Glutamatergic neuron (in vitro differentiated cells): Measurements from ENCODE around the gene FERMT3. TPM values are rescaled to one million over a fixed set of nuclear protein-coding genes. Genes with fewer than 3 reads are reported as not detected.

ENCODE experiments used
- DNase-seq: peaks from one replicate; pipeline ENCODE4 v3.0.0; 2022
- H3K27ac Mint-ChIP-seq: one replicate; pipeline ENCODE4 v1.8.0; 2020; ENCODE audit warnings: mild to moderate bottlenecking, mixed read lengths, inconsistent platforms; ENCODE audit not compliant: unreplicated experiment
- H3K27me3 Mint-ChIP-seq: one replicate; pipeline ENCODE4 v1.8.0; 2020; ENCODE audit warnings: mild to moderate bottlenecking, moderate library complexity, mixed read lengths, inconsistent platforms; ENCODE audit not compliant: unreplicated experiment
- H3K36me3 Mint-ChIP-seq: one replicate; pipeline ENCODE4 v1.8.0; 2020; ENCODE audit warnings: mild to moderate bottlenecking, mixed read lengths, inconsistent platforms; ENCODE audit not compliant: unreplicated experiment
- H3K4me1 Mint-ChIP-seq: one replicate; pipeline ENCODE4 v1.8.0; 2020; ENCODE audit warnings: mild to moderate bottlenecking, low read depth, mixed read lengths, inconsistent platforms; ENCODE audit not compliant: unreplicated experiment
- H3K4me3 Mint-ChIP-seq: one replicate; pipeline ENCODE4 v1.8.0; 2020; ENCODE audit warnings: mild to moderate bottlenecking, mixed read lengths, inconsistent platforms; ENCODE audit not compliant: unreplicated experiment
- H3K9me3 Mint-ChIP-seq: one replicate; pipeline ENCODE4 v1.8.0; 2020; ENCODE audit warnings: mild to moderate bottlenecking, moderate library complexity, mixed read lengths, inconsistent platforms; ENCODE audit not compliant: unreplicated experiment
- total RNA-seq: library from RNA; stranded (reverse); fragmentation: NEBNext Ultra II Directional; extraction: Animal tissue kit (Norgen Biotek cat#: 25700); gene quantifications from one replicate; pipeline ENCODE4 v1.2.1, GENCODE V29; 2021; ENCODE audit not compliant: unreplicated experiment
- TF ChIP-seq, protein P1 (sequence below): fragments of 200-600 bp; sonication (generic); IDR thresholded peaks from one replicate; pipeline ENCODE4 v1.5.0; 2021; ENCODE audit not compliant: partially characterized antibody, unreplicated experiment

Gene FERMT3
- total RNA-seq, 1 donor from 2014 or later = 2.0 TPM

DNA sequence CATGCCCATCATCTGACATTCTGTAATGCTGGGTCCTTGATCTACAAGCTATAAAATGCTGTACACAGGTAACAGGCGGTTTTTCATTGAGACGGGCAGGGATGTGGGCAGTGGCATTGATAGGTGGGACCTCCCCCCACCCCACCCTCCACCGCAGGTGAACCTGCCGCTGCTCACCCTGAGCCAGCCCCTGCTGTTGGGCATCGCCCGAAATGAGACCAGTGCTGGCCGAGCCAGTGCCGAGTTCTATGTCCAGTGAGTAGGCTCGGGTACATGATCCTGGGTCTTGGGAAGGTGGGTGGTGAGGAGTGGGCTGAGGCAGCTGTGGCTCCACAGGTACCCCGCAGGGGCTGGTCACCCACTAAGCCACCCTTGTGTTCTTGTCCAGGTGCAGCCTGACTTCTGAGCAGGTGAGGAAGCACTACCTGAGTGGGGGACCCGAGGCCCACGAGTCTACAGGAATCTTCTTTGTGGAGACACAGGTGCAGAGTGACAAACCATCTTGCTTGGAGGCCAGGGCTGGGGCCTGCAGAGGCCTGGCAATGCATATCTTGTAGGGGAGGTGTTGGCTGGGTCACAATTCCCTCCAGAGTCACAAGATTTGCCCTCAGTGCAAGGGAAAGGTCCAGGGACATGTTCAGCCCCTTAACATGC, 22.7 kb downstream of the FERMT3 start:
- Mint-ChIP-seq H3K4me1 (no peaks in the 10 kb centered on the region), H3K4me3 (peak overlapping the region; percentile 88), H3K36me3 (no peaks in the 10 kb centered on the region), H3K27me3 (peaks cover 12% of the 10 kb centered on the region), H3K27ac (no peak overlapping the region), H3K9me3 (peaks cover 2% of the 10 kb centered on the region)
- no peak for DNase-seq
- TF ChIP-seq, protein P1, sequence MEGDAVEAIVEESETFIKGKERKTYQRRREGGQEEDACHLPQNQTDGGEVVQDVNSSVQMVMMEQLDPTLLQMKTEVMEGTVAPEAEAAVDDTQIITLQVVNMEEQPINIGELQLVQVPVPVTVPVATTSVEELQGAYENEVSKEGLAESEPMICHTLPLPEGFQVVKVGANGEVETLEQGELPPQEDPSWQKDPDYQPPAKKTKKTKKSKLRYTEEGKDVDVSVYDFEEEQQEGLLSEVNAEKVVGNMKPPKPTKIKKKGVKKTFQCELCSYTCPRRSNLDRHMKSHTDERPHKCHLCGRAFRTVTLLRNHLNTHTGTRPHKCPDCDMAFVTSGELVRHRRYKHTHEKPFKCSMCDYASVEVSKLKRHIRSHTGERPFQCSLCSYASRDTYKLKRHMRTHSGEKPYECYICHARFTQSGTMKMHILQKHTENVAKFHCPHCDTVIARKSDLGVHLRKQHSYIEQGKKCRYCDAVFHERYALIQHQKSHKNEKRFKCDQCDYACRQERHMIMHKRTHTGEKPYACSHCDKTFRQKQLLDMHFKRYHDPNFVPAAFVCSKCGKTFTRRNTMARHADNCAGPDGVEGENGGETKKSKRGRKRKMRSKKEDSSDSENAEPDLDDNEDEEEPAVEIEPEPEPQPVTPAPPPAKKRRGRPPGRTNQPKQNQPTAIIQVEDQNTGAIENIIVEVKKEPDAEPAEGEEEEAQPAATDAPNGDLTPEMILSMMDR = no peak

DNA sequence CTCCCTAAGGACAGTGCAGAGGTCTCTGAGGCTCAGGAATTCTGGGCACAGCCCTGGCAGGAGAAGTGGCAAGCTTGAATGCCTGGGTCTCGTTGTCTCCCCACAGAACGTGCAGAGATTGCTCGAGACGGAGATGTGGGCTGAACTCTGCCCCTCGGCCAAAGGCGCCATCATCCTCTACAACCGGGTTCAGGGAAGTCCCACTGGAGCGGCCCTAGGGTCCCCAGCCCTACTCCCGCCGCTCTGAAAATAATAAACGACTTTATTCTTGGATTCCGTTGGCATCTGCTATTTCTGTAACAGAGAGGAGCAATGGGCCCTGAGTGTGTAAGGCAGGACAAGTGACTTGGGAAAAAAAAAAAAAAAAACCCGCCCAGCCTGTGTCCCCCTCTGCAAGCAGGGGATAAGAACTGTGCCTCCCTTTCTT, 23.2 kb downstream of the FERMT3 start:
- Mint-ChIP-seq H3K4me3 (peak overlapping the region; percentile 88), H3K4me1 (no peaks in the 10 kb centered on the region), H3K27me3 (peaks cover 12% of the 10 kb centered on the region), H3K27ac (no peak overlapping the region), H3K36me3 (no peaks in the 10 kb centered on the region), H3K9me3 (peaks cover 2% of the 10 kb centered on the region)
- TF ChIP-seq, protein P1 = no peak
- DNase-seq = no peak

DNA sequence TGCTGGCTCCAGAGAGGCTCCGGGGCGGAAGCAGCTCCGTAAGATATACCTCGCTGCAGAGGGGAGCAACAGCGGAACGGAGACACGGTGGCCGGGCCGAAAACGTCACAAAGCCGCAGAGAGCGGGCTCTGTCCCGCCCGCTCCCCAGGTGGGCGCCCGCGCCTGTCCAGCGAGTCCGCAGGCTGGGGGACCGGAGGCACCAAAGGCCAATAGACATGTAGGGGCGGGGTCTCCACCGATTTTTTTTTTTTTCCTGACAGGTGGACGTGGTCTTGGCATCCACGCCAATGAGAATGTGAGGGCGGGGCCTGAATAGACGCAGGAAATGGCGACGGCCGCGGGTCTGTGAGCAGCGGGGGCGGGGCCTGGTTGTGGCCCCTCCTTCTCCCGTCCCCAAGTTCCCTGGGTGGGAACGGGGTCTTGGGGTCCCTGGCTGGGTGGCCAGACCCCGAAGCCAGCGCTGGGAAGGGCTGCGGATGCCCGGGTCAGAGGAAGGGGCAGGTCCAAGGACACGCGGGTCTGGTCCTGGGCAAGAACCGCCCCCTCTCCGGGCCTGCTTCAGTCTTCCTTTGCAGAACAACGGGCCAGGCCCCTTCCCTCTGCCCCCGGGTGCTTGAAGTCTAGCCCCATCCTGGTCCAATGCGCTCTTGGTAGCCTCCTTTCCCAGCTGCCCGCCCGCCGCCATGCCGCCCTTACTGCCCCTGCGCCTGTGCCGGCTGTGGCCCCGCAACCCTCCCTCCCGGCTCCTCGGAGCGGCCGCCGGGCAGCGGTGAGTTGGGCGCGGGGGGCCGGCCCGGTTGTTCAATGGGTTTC, 23.9 kb downstream of the FERMT3 start, which contains the start of gene DNAJC4:
DNAJC4 (plus strand) TSS at position 378 of the 814 bp plus-strand sequence; CDS start at position 685, 307 bp downstream.
- TF ChIP-seq, protein P1 = no peak
- DNase-seq = peak; percentile 89
- H3K36me3 Mint-ChIP-seq = no peaks in the 10 kb centered on the region
- peaks cover 3% of the 10 kb centered on the region for H3K9me3 Mint-ChIP-seq
- H3K27ac Mint-ChIP-seq = peak within 1 kb of the TSS; percentile 40
- H3K4me1 Mint-ChIP-seq = no peaks in the 10 kb centered on the region
- peak within 1 kb of the TSS; percentile 88 for H3K4me3 Mint-ChIP-seq
- H3K27me3 Mint-ChIP-seq = peaks cover 15% of the 10 kb centered on the region

DNA sequence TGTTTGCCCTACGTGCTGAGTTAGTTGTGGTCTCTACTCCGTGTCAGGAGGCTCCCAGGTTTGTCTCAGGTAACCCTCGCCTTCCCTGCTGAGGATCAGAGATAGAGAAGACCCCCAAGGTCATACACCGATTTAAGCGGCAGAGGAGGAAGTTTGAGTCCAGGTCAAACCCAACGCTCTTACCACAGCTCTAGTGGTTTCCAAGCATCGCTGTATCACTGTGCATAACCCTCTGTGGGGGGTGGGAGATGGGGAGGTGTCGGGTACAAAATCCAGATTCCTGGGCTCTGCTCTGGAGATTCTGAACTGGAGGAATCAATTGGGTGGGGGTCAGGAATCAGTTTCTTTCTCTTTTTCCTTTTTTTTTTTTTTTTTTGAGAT, 24.5 kb downstream of the FERMT3 start:
- DNase-seq = no peak
- Mint-ChIP-seq H3K9me3 (peaks cover 4% of the 10 kb centered on the region), H3K27ac (peak overlapping the region; percentile 40), H3K4me1 (no peaks in the 10 kb centered on the region), H3K36me3 (no peaks in the 10 kb centered on the region), H3K4me3 (peak overlapping the region; percentile 88), H3K27me3 (peaks cover 19% of the 10 kb centered on the region)
- TF ChIP-seq, protein P1 = no peak

DNA sequence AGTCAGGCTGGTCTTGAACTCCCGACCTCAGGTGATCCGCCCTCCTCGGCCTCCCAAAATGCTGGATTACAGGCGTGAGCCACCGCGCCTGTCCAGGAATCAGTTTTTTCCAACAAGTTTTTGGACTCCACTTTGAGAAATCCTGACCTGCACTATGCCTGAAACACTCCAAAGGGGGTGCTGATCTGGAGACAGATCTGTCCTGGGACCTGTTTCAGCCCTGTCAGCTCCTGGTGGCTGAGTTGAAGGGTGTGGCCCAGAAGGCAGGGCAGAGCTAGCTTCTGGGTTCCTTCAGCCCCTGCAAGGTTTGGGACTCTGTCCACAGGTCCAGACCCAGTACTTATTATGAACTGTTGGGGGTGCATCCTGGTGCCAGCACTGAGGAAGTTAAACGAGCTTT, 25.0 kb downstream of the FERMT3 start:
- Mint-ChIP-seq H3K27ac (no peak overlapping the region), H3K36me3 (no peaks in the 10 kb centered on the region), H3K9me3 (peaks cover 4% of the 10 kb centered on the region), H3K4me3 (peak overlapping the region; percentile 88), H3K4me1 (no peaks in the 10 kb centered on the region), H3K27me3 (peaks cover 19% of the 10 kb centered on the region)
- DNase-seq = no peak
- TF ChIP-seq, protein P1 = no peak
